Upper lobe of left lung (tissue), 6 donors: Measurements from ENCODE around the gene TEX101. TPM values are rescaled to one million over a fixed set of nuclear protein-coding genes. Genes with fewer than 3 reads are reported as not detected.

Source experiments
- ATAC-seq, 2 donors: fragments of 200-7000 bp; cut with Tn5 transposase; one replicate each; pipeline ENCODE4 v1.9.1; 2022; ENCODE audit warnings: mild to moderate bottlenecking in 2 of 2, moderate library complexity in 2 of 2; ENCODE audit not compliant: low FRiP score in 2 of 2
- DNase-seq, 2 donors: peaks; one replicate each; pipeline ENCODE4 v3.0.0-alpha.2; 2019 to 2020
- H3K27ac ChIP-seq, 4 donors: fragments of 200-600 bp; sonication (generic); one replicate each; pipeline ENCODE4 v1.5.1; 2016 to 2019
- H3K27me3 ChIP-seq, 4 donors: fragments of 200-600 bp; sonication (generic); one replicate each; pipeline ENCODE4 v1.5.1; 2017 to 2019
- H3K36me3 ChIP-seq, 4 donors: fragments of 200-600 bp; sonication (generic); one replicate each; pipeline ENCODE4 v1.5.1; 2016 to 2019
- H3K4me1 ChIP-seq, 4 donors: fragments of 200-600 bp; sonication (generic); one replicate each; pipeline ENCODE4 v1.5.1; 2018 to 2019
- H3K4me3 ChIP-seq, 4 donors: fragments of 200-600 bp; sonication (generic); one replicate each; pipeline ENCODE4 v1.5.1; 2017 to 2019; ENCODE audit warnings: mild to moderate bottlenecking in 2 of 4, moderate library complexity in 1 of 4
- H3K9me3 ChIP-seq, 4 donors: fragments of 200-600 bp; sonication (generic); one replicate each; pipeline ENCODE4 v1.5.1; 2018 to 2019
- CTCF ChIP-seq, 6 experiments: fragments of 450-650 bp in 4 of 6; fragments of 200-600 bp in 2 of 6; sonication (generic) in 2 of 6; IDR thresholded peaks; one replicate each; pipeline ENCODE4 v1.5.1; 2016 to 2019; ENCODE audit warnings: antibody characterized with exemption in 6 of 6
- EP300 ChIP-seq, 4 donors: sonication (generic); formaldehyde crosslinking; IDR thresholded peaks; one replicate each; pipeline ENCODE4 v1.5.1; 2017; ENCODE audit warnings: antibody characterized with exemption in 4 of 4, control low read depth in 2 of 4
- POLR2A ChIP-seq, 4 donors: fragments of 450-650 bp; IDR thresholded peaks; one replicate each; pipeline ENCODE4 v1.5.1; 2016 to 2017; ENCODE audit warnings: antibody characterized with exemption in 4 of 4, mild to moderate bottlenecking in 2 of 4
- POLR2AphosphoS5 ChIP-seq, 2 donors: sonication (generic); formaldehyde crosslinking; IDR thresholded peaks; one replicate each; pipeline ENCODE4 v1.5.1; 2017; ENCODE audit warnings: antibody characterized with exemption in 2 of 2
- WGBS, 2 donors: methylation state at CpG; one replicate each; pipeline ENCODE4 v1.1.5; 2017 to 2018; 5-methylcytosine and 5-hydroxymethylcytosine counted together
- total RNA-seq, 6 donors: library from RNA; depleted of rRNA in 4 of 6; stranded (reverse); fragments of >200 nt in 4 of 6; gene quantifications; one replicate each; pipeline versions ENCODE4 v1.1.0 to v1.2.1, GENCODE V29; 2016 to 2021
- donor health status: DM: no; HTN: no; CAD: no; lungs with moderate emphysema.
- donor health status: DM: no; HTN: yes; CAD: no; lungs with severe emphysema.

Gene TEX101
- total RNA-seq, 6 donors from 2014 or later = not detected

GRCh38 chr19:43457809-43458208 lies 43.1 kb downstream of the TEX101 start:
- Histone ChIP-seq H3K27me3 (no peaks in the 10 kb centered on the region), H3K27ac (no peak overlapping the region), H3K36me3 (no peaks in the 10 kb centered on the region), H3K9me3 (no peaks in the 10 kb centered on the region), H3K4me1 (peaks cover 0 to 8% (median 3%) of the 10 kb centered on the region in 4 donors), H3K4me3 (no peak overlapping the region)
- 81 to 93% methylated on average over 3 to 4 of the region's 4 CpGs for WGBS, 2 donors
- DNase-seq (no peak), ATAC-seq (no peak)
- TF ChIP-seq POLR2AphosphoS5 (IDR thresholded peaks at IDR 0.05) = no peak
- no peak for TF ChIP-seq POLR2A (IDR thresholded peaks at IDR 0.05)
- TF ChIP-seq EP300 (IDR thresholded peaks at IDR 0.05) = no peak
- TF ChIP-seq CTCF (IDR thresholded peaks at IDR 0.05) = no peak

- WGBS, 2 donors = 84 to 88% methylated on average over 16 of the region's 16 CpGs
- Histone ChIP-seq H3K4me3 (no peak overlapping the region), H3K27me3 (no peaks in the 10 kb centered on the region), H3K36me3 (no peaks in the 10 kb centered on the region), H3K4me1 (peaks cover 5 to 25% (median 15%) of the 10 kb centered on the region in 4 donors), H3K9me3 (no peaks in the 10 kb centered on the region), H3K27ac (no peak overlapping the region)
- no peak for ATAC-seq
- TF ChIP-seq CTCF (IDR thresholded peaks at IDR 0.05) = no peak
- DNase-seq = no peak
Measured at GRCh38 chr19:43460362-43461016, 45.8 kb downstream of the TEX101 start.

GRCh38 chr19:43461303-43461702 lies 46.6 kb downstream of the TEX101 start:
- 94 to 95% methylated on average over 12 of the region's 12 CpGs for WGBS, 2 donors
- no peaks in the 10 kb centered on the region for H3K36me3 ChIP-seq
- no peak for TF ChIP-seq CTCF (IDR thresholded peaks at IDR 0.05)
- H3K27me3 ChIP-seq = no peaks in the 10 kb centered on the region
- H3K4me3 ChIP-seq = no peak overlapping the region
- H3K27ac ChIP-seq = no peak overlapping the region
- H3K9me3 ChIP-seq = no peaks in the 10 kb centered on the region
- DNase-seq (peak in 1 of 2 donors; percentile 60), ATAC-seq (no peak)
- H3K4me1 ChIP-seq = peaks cover 5 to 24% (median 16%) of the 10 kb centered on the region in 4 donors

GRCh38 chr19:43462383-43462782 lies 47.7 kb downstream of the TEX101 start:
- ATAC-seq (no peak), DNase-seq (no peak)
- Histone ChIP-seq H3K4me3 (peak overlapping the region in 1 of 4 donors; percentile 63), H3K27ac (peak overlapping the region in 1 of 4 donors; percentile 77), H3K27me3 (no peaks in the 10 kb centered on the region), H3K4me1 (peaks cover 5 to 24% (median 16%) of the 10 kb centered on the region in 4 donors), H3K36me3 (no peaks in the 10 kb centered on the region), H3K9me3 (no peaks in the 10 kb centered on the region)
- TF ChIP-seq CTCF (IDR thresholded peaks at IDR 0.05) = no peak
- no peak for TF ChIP-seq POLR2AphosphoS5 (IDR thresholded peaks at IDR 0.05)
- no peak for TF ChIP-seq EP300 (IDR thresholded peaks at IDR 0.05)
- no peak for TF ChIP-seq POLR2A (IDR thresholded peaks at IDR 0.05)
- 89 to 98% methylated on average over 7 of the region's 7 CpGs for WGBS, 2 donors

GRCh38 chr19:43462785-43463380 lies 48.2 kb downstream of the TEX101 start:
- peaks cover 5 to 26% (median 16%) of the 10 kb centered on the region in 4 donors for H3K4me1 ChIP-seq
- no peaks in the 10 kb centered on the region for H3K9me3 ChIP-seq
- ATAC-seq (no peak), DNase-seq (no peak)
- peak overlapping the region in 3 of 4 donors; percentile 63 to 80 (median 76) for H3K4me3 ChIP-seq
- TF ChIP-seq POLR2A (IDR thresholded peaks at IDR 0.05) (no peak), EP300 (IDR thresholded peaks at IDR 0.05) (no peak), POLR2AphosphoS5 (IDR thresholded peaks at IDR 0.05) (no peak), CTCF (IDR thresholded peaks at IDR 0.05) (no peak)
- WGBS, 2 donors = 11 to 53% methylated on average over 3 to 31 of the region's 33 CpGs
- H3K36me3 ChIP-seq = no peaks in the 10 kb centered on the region
- peak overlapping the region; percentile 74 to 90 (median 80) for H3K27ac ChIP-seq
- no peaks in the 10 kb centered on the region for H3K27me3 ChIP-seq
